ENCODE measurements around the gene HLX. TPM values are rescaled to one million over a fixed set of nuclear protein-coding genes. Genes with fewer than 3 reads are reported as not detected.

The HLX gene
- total RNA-seq, 2 donors from 2014 or later, result 1.7 to 6.2 TPM

DNA sequence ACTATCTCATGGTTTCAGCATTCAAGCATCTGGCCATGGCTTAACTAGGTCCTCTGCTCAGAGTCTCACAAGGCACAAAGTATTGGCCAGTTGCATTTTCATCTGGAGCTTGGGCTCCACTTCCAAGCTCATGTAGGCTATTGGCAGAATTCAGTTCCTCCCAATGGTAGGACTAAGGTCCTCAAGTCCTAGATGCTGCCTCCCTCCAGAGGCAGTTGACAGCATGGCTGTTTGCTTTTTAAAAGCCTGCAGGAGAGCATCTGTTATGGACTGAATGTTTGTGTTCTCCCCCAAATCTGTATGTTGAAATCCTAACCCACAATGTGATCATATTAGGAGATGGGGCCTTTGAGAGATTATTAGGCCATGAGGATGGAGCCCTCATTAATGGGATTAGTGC is 38.0 kb upstream of the HLX start:
- no peak for DNase-seq
- Histone ChIP-seq H3K27ac (no peak overlapping the region), H3K36me3 (no peaks in the 10 kb centered on the region), H3K4me1 (no peaks in the 10 kb centered on the region), H3K27me3 (no peaks in the 10 kb centered on the region), H3K9ac (ENCODE audit: low read depth in 2 of 2, low read length in 2 of 2) (no peak overlapping the region), H3K4me3 (no peak overlapping the region), H3K9me3 (no peaks in the 10 kb centered on the region)
- intact Hi-C loops (cut with DNase I), result no loop called here
- TF ChIP-seq, protein P1, sequence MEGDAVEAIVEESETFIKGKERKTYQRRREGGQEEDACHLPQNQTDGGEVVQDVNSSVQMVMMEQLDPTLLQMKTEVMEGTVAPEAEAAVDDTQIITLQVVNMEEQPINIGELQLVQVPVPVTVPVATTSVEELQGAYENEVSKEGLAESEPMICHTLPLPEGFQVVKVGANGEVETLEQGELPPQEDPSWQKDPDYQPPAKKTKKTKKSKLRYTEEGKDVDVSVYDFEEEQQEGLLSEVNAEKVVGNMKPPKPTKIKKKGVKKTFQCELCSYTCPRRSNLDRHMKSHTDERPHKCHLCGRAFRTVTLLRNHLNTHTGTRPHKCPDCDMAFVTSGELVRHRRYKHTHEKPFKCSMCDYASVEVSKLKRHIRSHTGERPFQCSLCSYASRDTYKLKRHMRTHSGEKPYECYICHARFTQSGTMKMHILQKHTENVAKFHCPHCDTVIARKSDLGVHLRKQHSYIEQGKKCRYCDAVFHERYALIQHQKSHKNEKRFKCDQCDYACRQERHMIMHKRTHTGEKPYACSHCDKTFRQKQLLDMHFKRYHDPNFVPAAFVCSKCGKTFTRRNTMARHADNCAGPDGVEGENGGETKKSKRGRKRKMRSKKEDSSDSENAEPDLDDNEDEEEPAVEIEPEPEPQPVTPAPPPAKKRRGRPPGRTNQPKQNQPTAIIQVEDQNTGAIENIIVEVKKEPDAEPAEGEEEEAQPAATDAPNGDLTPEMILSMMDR (IDR thresholded peaks at IDR 0.05), result no peak

DNA sequence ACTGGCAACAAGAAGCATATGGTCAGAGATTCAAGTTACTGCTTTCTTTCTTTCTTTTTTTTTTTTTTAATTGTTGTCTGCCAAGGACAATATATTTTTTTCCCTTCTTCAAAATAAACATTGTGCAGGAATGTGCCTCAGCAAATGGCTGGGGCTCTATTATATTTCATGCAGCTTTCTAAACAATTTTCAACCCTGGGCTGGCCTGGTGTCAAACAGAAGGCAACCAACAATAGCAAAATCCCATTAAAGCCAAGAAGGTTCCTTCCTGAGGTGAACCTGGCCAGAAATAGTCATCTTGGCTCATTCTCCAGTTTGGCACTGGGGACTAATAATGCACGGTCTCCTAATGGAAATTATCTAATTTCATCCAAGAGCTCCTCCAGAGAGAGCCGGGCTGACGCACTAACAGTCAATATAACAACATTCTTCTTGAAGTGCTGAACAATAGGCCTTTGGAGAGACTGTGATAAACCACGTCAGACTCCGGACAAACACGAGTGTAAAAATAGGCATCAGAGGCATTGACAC is 35.7 kb upstream of the HLX start:
- no peak for DNase-seq
- Histone ChIP-seq H3K9ac (ENCODE audit: low read depth in 2 of 2, low read length in 2 of 2) (no peak overlapping the region), H3K27ac (no peak overlapping the region)

DNA sequence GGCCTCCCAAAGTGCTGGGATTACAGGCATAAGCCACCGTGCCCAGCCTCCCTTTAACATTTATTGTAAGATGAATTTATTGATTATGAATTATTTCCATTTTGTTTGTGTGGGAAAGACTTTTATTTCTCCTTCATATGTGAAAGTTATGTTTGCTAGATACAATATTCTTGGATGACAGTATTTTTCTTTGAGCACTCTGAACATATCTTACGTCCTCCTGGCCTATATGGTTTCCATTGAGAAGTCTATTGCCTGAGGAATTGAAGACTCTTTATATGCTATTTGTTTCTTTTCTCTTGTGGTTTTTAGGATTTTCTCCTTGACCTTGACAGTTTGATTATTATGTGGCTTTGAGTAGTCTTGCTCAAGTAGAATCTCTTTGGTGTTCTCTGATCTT is 26.8 kb upstream of the HLX start:
- Histone ChIP-seq H3K27ac (no peak overlapping the region), H3K9ac (ENCODE audit: low read depth in 2 of 2, low read length in 2 of 2) (no peak overlapping the region), H3K27me3 (no peaks in the 10 kb centered on the region), H3K4me1 (no peaks in the 10 kb centered on the region), H3K4me3 (no peak overlapping the region), H3K9me3 (no peaks in the 10 kb centered on the region), H3K36me3 (no peaks in the 10 kb centered on the region)
- TF ChIP-seq, protein P1 (IDR thresholded peaks at IDR 0.05), result no peak
- intact Hi-C loops (cut with DNase I), result no loop called here
- no peak for DNase-seq

More for the DNA sequence above, 35.7 kb upstream of the HLX start:
- H3K4me3 ChIP-seq, result no peak overlapping the region
- no peaks in the 10 kb centered on the region for H3K9me3 ChIP-seq
- H3K36me3 ChIP-seq, result no peaks in the 10 kb centered on the region
- intact Hi-C loops (cut with DNase I), result no loop called here
- no peaks in the 10 kb centered on the region for H3K4me1 ChIP-seq
- TF ChIP-seq, protein P1 (IDR thresholded peaks at IDR 0.05), result no peak
- H3K27me3 ChIP-seq, result no peaks in the 10 kb centered on the region

DNA sequence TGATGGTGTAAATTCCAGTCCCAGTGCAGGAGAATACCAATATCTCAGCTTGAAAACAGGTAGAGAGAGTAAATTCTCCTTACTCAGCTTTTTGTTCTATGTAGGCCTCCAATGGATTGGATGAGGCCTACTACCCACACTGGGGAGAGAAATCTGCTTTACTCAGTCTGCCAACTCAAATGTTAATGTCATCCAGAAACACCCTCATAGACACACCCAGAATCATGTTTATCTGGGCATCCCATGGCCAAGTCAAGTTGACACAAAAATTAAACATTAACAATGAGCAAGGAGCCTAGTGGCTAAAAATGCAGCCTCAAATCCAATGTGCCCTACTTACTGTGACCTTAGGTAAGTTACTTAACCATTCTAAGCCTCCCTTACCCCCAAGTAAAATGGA is 6.9 kb upstream of the HLX start:
- H3K27me3 ChIP-seq, result peaks cover 3% of the 10 kb centered on the region
- no peaks in the 10 kb centered on the region for H3K4me1 ChIP-seq
- H3K4me3 ChIP-seq, result no peak overlapping the region
- H3K27ac ChIP-seq, result no peak overlapping the region
- H3K9ac ChIP-seq (ENCODE audit: low read depth in 2 of 2, low read length in 2 of 2), result no peak overlapping the region
- intact Hi-C loops (cut with DNase I), result loop anchor here (5.0 to 10.0 kb wide), 2 partner anchors 330 to 563 kb away; no protein-coding TSS in a partner anchor
- TF ChIP-seq, protein P1 (IDR thresholded peaks at IDR 0.05), result no peak
- no peak for DNase-seq
- H3K9me3 ChIP-seq, result no peaks in the 10 kb centered on the region
- no peaks in the 10 kb centered on the region for H3K36me3 ChIP-seq

DNA sequence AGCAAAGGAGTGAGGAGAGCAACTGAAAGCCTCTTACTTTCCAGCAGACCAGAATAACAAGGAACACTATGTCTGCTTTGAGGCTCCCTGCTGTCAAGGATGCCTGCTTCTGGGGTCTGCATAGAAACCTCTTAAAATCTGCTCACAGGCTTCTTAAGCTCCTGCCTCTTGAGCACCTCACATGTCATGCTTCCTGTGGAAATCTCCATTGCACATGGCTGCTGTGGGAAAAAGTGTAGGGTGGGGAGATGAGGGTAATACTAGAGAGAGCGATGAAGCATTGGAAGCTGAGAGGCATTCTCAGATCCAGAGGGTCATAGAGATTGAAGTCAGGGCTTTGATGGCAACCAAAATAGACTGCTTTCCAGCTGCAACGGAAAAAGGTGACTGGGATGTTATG is 6.2 kb upstream of the HLX start:
- no peak for DNase-seq
- intact Hi-C loops (cut with DNase I), result loop anchor here (5.0 to 10.0 kb wide), 2 partner anchors 329 to 562 kb away; no protein-coding TSS in a partner anchor
- no peaks in the 10 kb centered on the region for H3K36me3 ChIP-seq
- no peak overlapping the region for H3K9ac ChIP-seq (ENCODE audit: low read depth in 2 of 2, low read length in 2 of 2)
- H3K4me3 ChIP-seq, result no peak overlapping the region
- TF ChIP-seq, protein P1 (IDR thresholded peaks at IDR 0.05), result no peak
- peaks cover 6% of the 10 kb centered on the region for H3K27me3 ChIP-seq
- no peak overlapping the region for H3K27ac ChIP-seq
- no peaks in the 10 kb centered on the region for H3K4me1 ChIP-seq
- H3K9me3 ChIP-seq, result no peaks in the 10 kb centered on the region

Data from colonic mucosa (tissue), 4 donors.